SK-N-MC (cell line): ENCODE measurements around the gene FSTL4.

Experiments
- EZH2 ChIP-seq: fragments of 200-600 bp; sonication (generic); IDR thresholded peaks from one replicate; pipeline ENCODE4 v1.6.1; 2017; ENCODE audit warnings: antibody characterized with exemption
- POLR2AphosphoS5 ChIP-seq: IDR thresholded peaks from 2 replicates; pipeline ENCODE4 v1.6.1; 2012; ENCODE audit warnings: mild to moderate bottlenecking, low read depth, low read length, borderline replicate concordance

DNA sequence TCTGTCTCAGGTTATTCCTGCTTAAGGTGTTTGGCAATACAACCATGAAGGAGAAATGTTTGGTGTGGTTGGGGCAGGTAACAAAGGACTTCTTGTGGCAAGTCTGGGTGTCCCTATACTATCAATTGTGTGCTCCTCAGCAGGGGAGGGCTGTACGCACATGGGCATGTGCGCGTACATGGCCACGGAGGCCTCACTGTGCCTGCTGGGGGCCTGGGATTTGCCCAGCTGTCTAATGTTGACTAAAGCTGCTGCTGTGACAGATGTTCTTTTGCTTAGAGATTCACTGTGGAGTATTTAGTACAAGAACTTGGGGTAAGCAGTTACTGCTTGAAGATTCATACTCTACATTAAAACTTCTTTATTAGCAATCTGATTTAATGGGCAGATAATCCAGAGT, 463.0 kb downstream of the FSTL4 start:
- no peak for TF ChIP-seq EZH2
- TF ChIP-seq POLR2AphosphoS5 = no peak
